Gastroesophageal sphincter (tissue), 4 donors: ENCODE measurements around the gene TMEM243. TPM values are rescaled to one million over a fixed set of nuclear protein-coding genes. Genes with fewer than 3 reads are reported as not detected.

ENCODE experiments used
- ATAC-seq: fragments of 150-250 bp; one replicate; pipeline ENCODE4 v1.9.1; 2016; ENCODE audit warnings: mild to moderate bottlenecking, moderate library complexity
- H3K27ac ChIP-seq, 4 donors: fragments of 200-600 bp; sonication (generic) in 3 of 4; 1 replicate in 3 of 4; 2 replicates in 1 of 4; pipeline ENCODE4 v1.5.1; 2016 to 2019
- H3K27me3 ChIP-seq: fragments of 200-600 bp; sonication (generic); one replicate; pipeline ENCODE4 v1.5.1; 2019
- H3K36me3 ChIP-seq, 2 donors: fragments of 200-600 bp; sonication (generic); one replicate each; pipeline ENCODE4 v1.5.1; 2019; ENCODE audit warnings: control low read depth in 1 of 2
- H3K4me1 ChIP-seq, 3 donors: fragments of 200-600 bp; sonication (generic); 1 replicate in 2 of 3; 2 replicates in 1 of 3; pipeline ENCODE4 v1.5.1; 2016 to 2019; ENCODE audit warnings: control low read depth in 2 of 3
- H3K4me3 ChIP-seq, 2 donors: fragments of 200-600 bp; sonication (generic); one replicate each; pipeline ENCODE4 v1.5.1; 2019; ENCODE audit warnings: mild to moderate bottlenecking in 1 of 2, moderate library complexity in 1 of 2
- H3K9me3 ChIP-seq, 3 donors: fragments of 200-600 bp; sonication (generic); one replicate each; pipeline ENCODE4 v1.5.1; 2017 to 2019; ENCODE audit warnings: control low read depth in 2 of 3
- CTCF ChIP-seq, 4 experiments: fragments of 200-600 bp in 2 of 4; fragments of 450-650 bp in 2 of 4; sonication (generic) in 1 of 4; IDR thresholded peaks; one replicate each; pipeline ENCODE4 v1.5.1; 2017 to 2019; ENCODE audit warnings: antibody characterized with exemption in 4 of 4, mild to moderate bottlenecking in 2 of 4, moderate library complexity in 2 of 4
- EP300 ChIP-seq: sonication (generic); formaldehyde crosslinking; IDR thresholded peaks from one replicate; pipeline ENCODE4 v1.6.1; 2017; ENCODE audit warnings: antibody characterized with exemption, mild to moderate bottlenecking
- POLR2A ChIP-seq, 2 donors: fragments of 450-650 bp; IDR thresholded peaks; one replicate each; pipeline ENCODE4 v1.6.1; 2017; ENCODE audit warnings: antibody characterized with exemption in 2 of 2, mild to moderate bottlenecking in 2 of 2, moderate library complexity in 1 of 2
- POLR2AphosphoS5 ChIP-seq: sonication (generic); formaldehyde crosslinking; IDR thresholded peaks from one replicate; pipeline ENCODE4 v1.6.1; 2017; ENCODE audit warnings: antibody characterized with exemption
- WGBS, 2 donors: methylation state at CpG; one replicate each; pipeline ENCODE4 v1.1.5; 2018; ENCODE audit warnings: low coverage in 1 of 2; 5-methylcytosine and 5-hydroxymethylcytosine counted together
- total RNA-seq, 4 donors: library from RNA; depleted of rRNA; stranded (reverse); fragments of >200 nt; gene quantifications; one replicate each; pipeline ENCODE4 v1.1.0, GENCODE V29; 2016

TMEM243 gene
- total RNA-seq, 4 donors from 2014 or later: 10.8 to 38.4 (median 22.1) TPM

GRCh38 chr7:87234949-87235348 is 15.4 kb upstream of the TMEM243 start:
- Histone ChIP-seq H3K27ac (no peak overlapping the region), H3K9me3 (no peaks in the 10 kb centered on the region), H3K36me3 (no peaks in the 10 kb centered on the region), H3K4me1 (peaks cover 0 to 12% (median 0%) of the 10 kb centered on the region in 3 donors), H3K4me3 (no peak overlapping the region), H3K27me3 (peaks cover 8% of the 10 kb centered on the region)
- ATAC-seq: no peak
- no peak for TF ChIP-seq POLR2AphosphoS5
- TF ChIP-seq POLR2A (IDR thresholded peaks at IDR 0.05): no peak
- TF ChIP-seq CTCF (IDR thresholded peaks at IDR 0.05): no peak
- no peak for TF ChIP-seq EP300

- H3K4me1 ChIP-seq: peaks cover 0 to 12% (median 0%) of the 10 kb centered on the region in 3 donors
- no peak for ATAC-seq
- H3K4me3 ChIP-seq: no peak overlapping the region
- H3K27me3 ChIP-seq: no peaks in the 10 kb centered on the region
- no peak for TF ChIP-seq POLR2AphosphoS5
- TF ChIP-seq POLR2A (IDR thresholded peaks at IDR 0.05): no peak
- TF ChIP-seq CTCF (IDR thresholded peaks at IDR 0.05): no peak
- TF ChIP-seq EP300: no peak
- H3K9me3 ChIP-seq: no peaks in the 10 kb centered on the region
- H3K36me3 ChIP-seq: no peaks in the 10 kb centered on the region
- no peak overlapping the region for H3K27ac ChIP-seq
Measured at GRCh38 chr7:87231711-87232110, 12.2 kb upstream of the TMEM243 start.

- no peak overlapping the region for H3K27ac ChIP-seq
- no peaks in the 10 kb centered on the region for H3K36me3 ChIP-seq
- no peak for ATAC-seq
- H3K4me1 ChIP-seq: peaks cover 0 to 12% (median 0%) of the 10 kb centered on the region in 3 donors
- no peaks in the 10 kb centered on the region for H3K9me3 ChIP-seq
- WGBS, 2 donors: 67% methylated on average over 2 of the region's 7 CpGs; no CpG with 5 or more reads in 1 of the 2 donors
- TF ChIP-seq CTCF (IDR thresholded peaks at IDR 0.05) (no peak), EP300 (no peak), POLR2AphosphoS5 (no peak), POLR2A (IDR thresholded peaks at IDR 0.05) (no peak)
- no peaks in the 10 kb centered on the region for H3K27me3 ChIP-seq
- no peak overlapping the region for H3K4me3 ChIP-seq
Measured at GRCh38 chr7:87231258-87231657, 11.7 kb upstream of the TMEM243 start.

GRCh38 chr7:87226495-87226894 is 7.0 kb upstream of the TMEM243 start:
- ATAC-seq: no peak
- WGBS, 2 donors: 58 to 80% methylated on average over 2 to 3 of the region's 3 CpGs
- no peaks in the 10 kb centered on the region for H3K36me3 ChIP-seq

More at GRCh38 chr7:87226495-87226894, 7.0 kb upstream of the TMEM243 start:
- no peak overlapping the region for H3K27ac ChIP-seq
- no peak for TF ChIP-seq POLR2AphosphoS5
- TF ChIP-seq POLR2A (IDR thresholded peaks at IDR 0.05): no peak
- TF ChIP-seq CTCF (IDR thresholded peaks at IDR 0.05): no peak
- no peak for TF ChIP-seq EP300
- H3K4me1 ChIP-seq: peaks cover 0 to 6% (median 0%) of the 10 kb centered on the region in 3 donors
- no peak overlapping the region for H3K4me3 ChIP-seq
- no peaks in the 10 kb centered on the region for H3K27me3 ChIP-seq
- H3K9me3 ChIP-seq: no peaks in the 10 kb centered on the region
